ENCODE measurements around the gene CLTC. TPM values are rescaled to one million over a fixed set of nuclear protein-coding genes. Genes with fewer than 3 reads are reported as not detected.

CLTC gene
- total RNA-seq, 1 donor = 487 TPM

- TF ChIP-seq CTCF (IDR thresholded peaks at IDR 0.05; ENCODE audit: insufficient read depth, low read length) = no peak
- no peak overlapping the region for H3K4me3 ChIP-seq (ENCODE audit: low read depth, low read length)
- no peak for DNase-seq (ENCODE audit: low read depth)
Observed at GRCh38 chr17:59712862-59713261, 93.2 kb downstream of the CLTC start.

GRCh38 chr17:59714255-59714654, 94.6 kb downstream of the CLTC start:
- H3K4me3 ChIP-seq (ENCODE audit: low read depth, low read length) = no peak overlapping the region
- no peak for DNase-seq (ENCODE audit: low read depth)
- TF ChIP-seq CTCF (IDR thresholded peaks at IDR 0.05; ENCODE audit: insufficient read depth, low read length) = no peak

- TF ChIP-seq CTCF (IDR thresholded peaks at IDR 0.05; ENCODE audit: insufficient read depth, low read length) = no peak
- no peak overlapping the region for H3K4me3 ChIP-seq (ENCODE audit: low read depth, low read length)
- DNase-seq (ENCODE audit: low read depth) = no peak
Observed at GRCh38 chr17:59716427-59716826, 96.7 kb downstream of the CLTC start.

GRCh38 chr17:59719526-59719925, 99.8 kb downstream of the CLTC start:
- H3K4me3 ChIP-seq (ENCODE audit: low read depth, low read length) = no peak overlapping the region
- no peak for TF ChIP-seq CTCF (IDR thresholded peaks at IDR 0.05; ENCODE audit: insufficient read depth, low read length)
- no peak for DNase-seq (ENCODE audit: low read depth)

- no peak for TF ChIP-seq CTCF (IDR thresholded peaks at IDR 0.05; ENCODE audit: insufficient read depth, low read length)
- DNase-seq (ENCODE audit: low read depth) = no peak
- H3K4me3 ChIP-seq (ENCODE audit: low read depth, low read length) = no peak overlapping the region
Observed at GRCh38 chr17:59722623-59723022, 102.9 kb downstream of the CLTC start.

GRCh38 chr17:59723041-59723440, 103.3 kb downstream of the CLTC start:
- no peak for DNase-seq (ENCODE audit: low read depth)
- no peak overlapping the region for H3K4me3 ChIP-seq (ENCODE audit: low read depth, low read length)
- TF ChIP-seq CTCF (IDR thresholded peaks at IDR 0.05; ENCODE audit: insufficient read depth, low read length) = no peak

- no peak for TF ChIP-seq CTCF (IDR thresholded peaks at IDR 0.05; ENCODE audit: insufficient read depth, low read length)
- no peak for DNase-seq (ENCODE audit: low read depth)
- H3K4me3 ChIP-seq (ENCODE audit: low read depth, low read length) = no peak overlapping the region
Observed at GRCh38 chr17:59723607-59724006, 103.9 kb downstream of the CLTC start.
